Smooth muscle cell of the brain vasculature (primary cell): ENCODE data around the gene MARCHF4.

Experiments
- DNase-seq: peaks from one replicate; pipeline ENCODE4 v3.0.0-alpha.2; 2012; ENCODE audit warnings: low read depth, low spot score

MARCHF4 gene, protein sequence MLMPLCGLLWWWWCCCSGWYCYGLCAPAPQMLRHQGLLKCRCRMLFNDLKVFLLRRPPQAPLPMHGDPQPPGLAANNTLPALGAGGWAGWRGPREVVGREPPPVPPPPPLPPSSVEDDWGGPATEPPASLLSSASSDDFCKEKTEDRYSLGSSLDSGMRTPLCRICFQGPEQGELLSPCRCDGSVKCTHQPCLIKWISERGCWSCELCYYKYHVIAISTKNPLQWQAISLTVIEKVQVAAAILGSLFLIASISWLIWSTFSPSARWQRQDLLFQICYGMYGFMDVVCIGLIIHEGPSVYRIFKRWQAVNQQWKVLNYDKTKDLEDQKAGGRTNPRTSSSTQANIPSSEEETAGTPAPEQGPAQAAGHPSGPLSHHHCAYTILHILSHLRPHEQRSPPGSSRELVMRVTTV

DNA sequence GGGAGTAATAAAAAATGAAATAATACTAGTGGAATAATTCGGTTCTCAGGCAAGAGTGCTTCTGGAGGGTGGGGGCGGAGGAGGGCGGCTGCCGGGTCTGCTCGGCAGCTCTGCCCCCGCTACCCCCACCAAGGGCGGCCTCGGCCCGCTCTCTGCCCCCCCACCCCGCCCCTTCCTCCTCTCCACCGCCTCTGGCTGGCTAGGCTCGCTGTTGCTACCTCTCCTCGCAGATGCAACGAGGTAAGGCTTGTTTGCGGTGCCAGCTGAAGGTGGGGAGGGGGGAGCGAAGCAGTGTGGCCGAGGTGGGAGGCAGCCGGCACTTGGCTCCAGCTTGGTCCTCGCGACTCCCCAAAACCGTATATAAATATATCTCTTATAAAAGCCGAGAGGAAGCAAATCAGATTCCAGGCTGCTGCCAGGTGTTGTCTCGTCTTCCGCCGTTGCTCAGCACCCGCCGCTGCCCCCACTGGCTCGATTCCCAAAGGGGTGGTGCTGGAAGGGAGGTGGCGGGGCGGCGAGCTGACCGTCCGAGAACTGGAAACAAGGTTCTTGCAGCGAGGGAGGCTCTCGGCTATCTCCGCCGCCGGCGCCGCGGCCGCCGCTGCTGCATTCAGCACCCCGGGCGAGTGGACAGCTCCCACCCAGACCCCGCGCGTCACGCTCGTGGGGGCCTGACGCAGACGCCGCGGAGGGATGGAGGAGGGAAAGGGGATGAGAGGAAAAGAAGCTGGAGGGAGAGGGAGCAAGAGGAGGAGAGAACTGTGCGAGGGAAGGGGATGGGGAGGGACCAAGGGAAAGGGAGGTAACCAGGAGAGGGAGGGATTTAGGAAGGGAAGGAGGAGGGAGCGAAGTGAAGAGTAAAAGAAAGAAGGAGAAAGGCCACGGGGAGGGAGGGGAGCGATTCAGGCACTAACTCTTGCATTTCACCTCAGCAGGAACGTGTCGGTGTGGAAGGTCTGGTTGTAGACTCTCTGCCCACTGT lies at the start of gene MARCHF4:
Gene MARCHF4 (minus strand): TSS at position 763 of the 982 bp plus-strand sequence. CDS start 2,223 bp downstream, outside the sequence.
- DNase-seq, result peak; percentile 50

DNA sequence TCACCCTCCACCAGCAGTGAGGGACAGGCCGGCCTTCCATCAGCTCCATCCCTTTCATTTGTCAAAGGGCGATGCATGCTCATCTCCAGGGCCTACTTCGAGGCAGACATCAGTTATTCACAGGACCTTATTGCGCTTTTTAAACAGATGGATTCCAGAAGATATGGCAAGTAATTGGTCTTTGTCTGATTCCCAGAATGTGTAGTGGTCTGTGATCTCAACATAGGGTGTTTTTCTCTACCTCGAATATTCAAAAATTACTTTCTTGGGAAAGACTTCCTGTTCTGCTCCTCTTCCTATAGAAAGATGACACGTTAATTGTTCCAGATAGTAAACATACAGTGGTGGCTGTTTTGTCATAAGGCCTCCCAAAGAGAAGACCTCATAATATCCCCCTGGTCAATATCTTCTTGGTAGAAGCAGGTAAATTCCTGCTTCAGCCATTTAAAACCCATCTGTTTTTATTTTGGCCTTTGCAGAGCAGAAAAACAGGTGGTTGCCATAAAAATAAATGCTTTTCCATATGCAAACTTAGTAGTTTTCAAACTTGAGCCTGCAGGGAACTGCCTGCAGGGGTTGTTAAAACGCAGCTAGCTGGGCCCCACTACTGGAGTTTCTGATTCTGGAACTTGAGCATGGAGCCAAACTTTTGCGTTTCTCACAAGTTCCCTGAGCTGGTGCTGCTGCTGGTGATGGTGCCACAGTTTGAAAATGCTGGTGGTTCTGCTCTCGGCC lies 48.3 kb upstream of the MARCHF4 start:
- DNase-seq, result no peak

DNA sequence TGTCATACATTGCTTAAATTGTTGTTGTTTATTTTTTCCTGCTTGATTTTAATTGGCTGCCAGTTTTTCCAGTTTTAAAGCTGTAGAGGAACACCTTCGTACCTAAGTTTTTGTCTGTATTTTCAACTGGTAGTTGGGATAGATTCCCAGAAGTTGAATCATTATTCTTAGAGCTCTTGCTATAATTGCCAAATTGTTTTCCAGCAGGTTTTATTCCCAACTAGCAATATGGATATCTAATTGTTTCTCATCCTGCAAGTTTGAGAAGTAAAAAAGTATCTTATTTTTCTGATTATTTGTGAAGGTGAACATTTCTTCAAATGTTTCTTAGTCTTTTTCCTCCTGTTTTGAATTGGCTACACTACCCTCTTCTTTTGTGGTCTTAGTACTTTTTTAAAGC lies 46.7 kb upstream of the MARCHF4 start:
- DNase-seq, result no peak

DNA sequence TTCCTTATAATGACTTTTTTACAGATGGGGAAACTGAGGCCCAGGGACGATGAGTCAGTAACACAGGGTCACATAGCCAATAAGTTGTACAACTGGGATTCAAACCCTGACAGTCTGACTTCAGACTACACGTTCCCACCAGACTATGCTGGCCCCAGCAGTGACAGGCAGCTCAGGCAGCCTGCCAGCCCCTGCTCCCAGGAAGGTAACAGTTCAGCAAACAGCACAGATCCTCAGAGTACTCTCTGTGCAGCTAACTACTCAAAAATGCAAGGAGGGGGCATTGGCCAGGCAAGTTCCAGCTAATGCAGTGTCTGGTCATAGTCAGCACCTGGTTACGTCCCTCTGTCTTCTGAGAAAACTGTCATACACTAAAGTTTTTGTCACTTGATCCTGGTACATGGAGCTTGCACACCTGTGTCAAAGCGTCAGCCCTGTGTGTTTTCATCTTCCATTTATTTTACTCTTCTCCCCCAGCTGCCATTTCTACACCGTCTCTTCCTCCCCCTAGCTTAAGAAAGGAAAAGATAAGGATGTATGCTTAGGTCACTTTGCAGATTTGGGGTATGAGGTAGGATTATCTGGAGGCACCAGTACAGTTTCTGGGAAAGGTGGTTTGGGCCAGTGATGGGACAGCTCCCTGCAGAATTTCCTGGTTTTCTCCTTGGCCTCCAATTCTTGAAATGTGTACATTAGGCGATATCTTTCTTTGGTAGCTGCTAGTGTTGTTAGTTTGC lies 44.5 kb upstream of the MARCHF4 start:
- no peak for DNase-seq

DNA sequence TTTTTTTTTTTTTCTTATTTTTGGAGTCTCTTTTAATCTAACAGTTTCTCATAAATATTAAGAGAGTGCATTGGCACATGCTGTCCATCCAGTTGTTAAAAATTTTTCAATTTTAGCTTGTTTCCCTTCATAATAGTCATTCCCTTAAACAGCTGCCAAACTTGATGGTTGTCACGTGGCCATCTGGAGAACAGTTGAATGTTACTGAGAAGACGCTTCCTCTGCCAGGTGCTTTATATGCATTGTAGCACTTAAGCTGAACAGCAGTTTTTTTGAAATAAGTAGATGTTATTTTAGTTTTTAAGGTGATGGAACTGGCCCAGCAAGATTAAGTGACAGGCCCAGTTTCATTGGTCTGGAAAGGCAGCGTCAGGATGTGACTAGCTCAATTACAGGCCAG lies 43.3 kb upstream of the MARCHF4 start:
- no peak for DNase-seq

DNA sequence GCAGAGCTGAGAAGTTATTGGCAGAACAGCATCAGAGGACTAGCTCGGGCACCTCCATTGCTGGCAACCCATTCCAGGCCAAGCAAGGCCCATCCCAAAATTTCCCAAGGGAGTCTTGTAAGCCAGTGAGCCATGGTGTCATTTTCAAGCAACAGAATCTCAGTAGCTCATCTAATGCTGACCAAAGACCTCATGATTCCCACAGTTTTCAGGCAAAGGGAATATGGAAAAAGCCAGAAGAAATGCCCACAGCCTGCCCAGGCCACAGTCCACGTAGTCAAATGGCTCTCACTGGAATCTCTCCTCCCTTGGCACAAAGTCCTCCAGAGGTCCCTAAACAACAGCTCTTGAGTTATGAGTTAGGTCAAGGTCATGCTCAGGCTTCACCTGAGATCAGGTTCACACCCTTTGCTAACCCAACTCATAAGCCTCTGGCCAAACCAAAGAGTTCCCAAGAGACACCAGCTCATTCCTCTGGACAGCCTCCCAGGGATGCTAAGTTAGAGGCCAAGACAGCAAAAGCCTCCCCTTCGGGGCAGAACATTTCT lies 42.6 kb upstream of the MARCHF4 start:
- DNase-seq, result no peak

DNA sequence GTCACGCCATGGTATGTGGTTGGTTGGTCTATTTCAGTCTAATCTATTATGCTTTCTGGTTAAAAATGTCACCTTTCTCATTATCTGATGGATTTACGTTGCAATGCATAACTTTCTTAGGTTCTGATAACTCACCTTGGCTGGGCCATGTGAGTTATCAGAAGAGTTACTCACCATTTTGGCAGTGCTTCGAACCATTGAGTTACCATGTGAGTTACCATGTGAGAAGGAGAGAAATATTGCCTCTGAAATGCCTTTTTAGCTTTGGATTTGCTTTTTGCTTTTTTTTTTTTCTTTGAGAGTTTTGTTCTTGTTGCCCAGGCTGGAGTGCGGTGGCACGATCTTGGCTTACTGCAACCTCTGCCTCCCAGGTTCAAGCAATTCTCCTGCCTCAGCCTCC lies 41.6 kb upstream of the MARCHF4 start:
- DNase-seq, result no peak

DNA sequence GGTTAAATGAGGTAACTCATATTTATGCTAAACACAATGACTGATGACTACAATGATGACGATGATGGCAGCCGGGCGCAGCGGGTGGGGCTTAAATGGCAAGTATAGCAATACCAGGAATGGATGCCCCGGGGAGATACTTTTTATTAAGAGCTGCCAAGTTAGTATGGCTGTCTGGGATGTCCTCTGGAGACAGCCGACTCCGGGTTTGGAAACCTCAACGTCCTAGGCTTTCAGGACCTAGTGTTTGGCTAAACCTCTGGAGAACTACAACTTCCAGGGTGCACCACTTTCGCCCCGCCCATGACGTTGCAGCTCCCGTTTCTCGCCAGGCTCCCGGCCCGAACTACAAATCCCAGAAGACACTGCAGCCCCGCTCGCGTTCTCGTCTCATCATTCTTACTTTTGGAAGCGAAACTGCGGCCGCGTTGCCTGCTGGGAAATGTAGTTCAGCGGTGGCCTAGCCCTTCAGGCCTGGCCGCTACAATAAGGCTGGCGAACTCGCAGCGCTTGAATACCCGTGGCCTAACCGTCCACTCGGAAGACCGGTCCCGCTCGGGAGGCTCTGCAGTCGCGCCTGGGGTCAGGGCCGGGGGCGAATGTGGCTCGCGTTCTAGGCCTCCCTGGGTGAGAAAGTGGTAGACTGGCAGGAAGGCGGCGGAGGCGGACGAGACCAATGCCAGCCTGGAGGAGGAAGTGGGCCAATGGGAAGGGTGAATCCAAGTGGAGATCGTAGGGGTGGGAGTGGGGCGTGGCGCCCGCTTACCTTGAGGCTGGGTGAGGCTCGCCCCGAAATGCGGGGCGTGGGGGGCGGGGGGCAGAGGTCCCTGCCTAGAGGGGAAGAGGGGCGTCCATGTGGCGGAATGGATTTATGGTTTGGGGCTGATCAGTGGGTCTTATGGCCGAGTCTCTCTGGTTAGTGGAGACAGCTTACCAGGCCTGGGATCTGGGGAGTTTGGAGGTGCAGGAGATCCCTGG lies 40.0 kb upstream of the MARCHF4 start, which contains the start of gene SMARCAL1:
Gene SMARCAL1 (plus strand): TSS at position 463 of the 978 bp plus-strand sequence. CDS start 2,221 bp downstream, outside the sequence.
- peak; percentile 96 for DNase-seq

DNA sequence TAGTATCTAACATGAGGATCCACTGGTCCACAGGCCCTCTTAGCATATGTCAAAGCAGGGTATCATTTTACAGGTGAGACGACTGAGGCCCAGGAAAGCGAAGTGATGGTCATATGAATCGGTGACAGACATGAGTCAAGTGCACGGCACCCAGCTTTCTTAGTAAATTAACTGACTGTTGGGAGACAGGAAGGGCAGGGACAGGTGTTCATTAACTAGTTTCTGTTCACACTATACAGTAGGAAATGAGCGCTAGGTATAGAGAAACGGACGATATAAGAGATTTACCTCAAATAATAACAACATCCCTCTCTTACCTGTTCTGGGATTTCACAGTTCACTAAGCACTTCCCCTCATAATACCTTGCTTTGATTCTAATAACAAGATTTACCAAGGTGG lies 38.3 kb upstream of the MARCHF4 start:
- no peak for DNase-seq

DNA sequence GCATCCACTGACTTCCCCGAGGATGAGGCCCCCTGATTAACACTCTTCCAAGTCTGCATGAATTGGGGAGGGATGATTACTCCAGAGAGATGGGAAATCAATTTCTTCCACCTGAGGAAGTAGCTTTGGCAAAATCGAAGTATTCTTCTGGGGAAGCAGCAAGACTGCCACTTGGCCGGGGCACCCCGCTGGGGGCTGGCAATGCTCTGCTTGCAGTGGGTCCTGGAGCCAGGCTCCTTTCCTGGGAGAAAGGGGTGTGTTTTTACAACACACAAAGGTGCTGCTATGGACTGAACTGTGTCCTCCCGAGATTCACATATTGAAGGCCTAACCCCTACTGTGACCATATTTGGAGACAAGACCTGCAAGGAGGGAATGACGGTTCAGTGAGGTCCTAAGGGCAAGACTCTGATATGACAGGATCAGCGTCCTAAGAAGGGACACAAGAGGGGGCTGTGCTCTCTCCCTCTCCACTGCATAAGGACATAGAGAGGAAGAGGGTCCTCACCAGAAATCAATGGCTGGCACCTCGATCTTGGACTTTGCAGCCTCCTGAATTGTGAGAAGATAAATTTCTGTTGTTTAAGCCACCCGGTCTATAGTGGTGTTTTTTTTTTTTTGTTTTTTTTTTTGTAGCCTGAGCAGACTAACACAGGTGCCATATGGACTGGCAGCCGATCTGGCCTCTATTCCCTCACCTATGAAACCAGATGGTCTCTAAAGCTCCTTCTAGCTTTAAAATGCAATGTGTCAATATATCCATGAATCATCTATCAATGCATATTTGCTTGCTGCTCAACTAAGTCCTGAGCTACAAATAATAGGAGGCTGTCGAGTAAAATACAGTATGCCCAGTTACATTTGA lies 36.4 kb upstream of the MARCHF4 start:
- DNase-seq, result no peak

DNA sequence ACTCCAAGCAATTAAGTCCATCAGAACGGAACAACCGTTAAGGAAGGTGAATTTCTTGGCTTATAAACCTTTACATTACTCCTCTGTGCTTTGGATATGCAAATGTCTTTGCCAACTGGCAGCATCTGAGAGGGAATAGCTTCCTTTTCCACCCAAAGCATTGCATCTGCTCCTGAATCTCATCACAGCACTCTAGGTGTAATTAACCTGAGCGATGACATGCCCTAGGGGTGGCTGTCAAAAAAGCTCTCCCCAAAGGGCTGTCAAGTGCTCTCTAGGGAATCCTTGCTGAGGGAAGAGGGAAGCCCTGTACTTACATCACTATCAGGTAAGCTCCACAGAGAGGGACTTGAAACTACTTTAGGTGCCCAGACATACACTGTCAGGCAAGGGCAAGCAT lies 34.5 kb upstream of the MARCHF4 start:
- DNase-seq, result no peak

DNA sequence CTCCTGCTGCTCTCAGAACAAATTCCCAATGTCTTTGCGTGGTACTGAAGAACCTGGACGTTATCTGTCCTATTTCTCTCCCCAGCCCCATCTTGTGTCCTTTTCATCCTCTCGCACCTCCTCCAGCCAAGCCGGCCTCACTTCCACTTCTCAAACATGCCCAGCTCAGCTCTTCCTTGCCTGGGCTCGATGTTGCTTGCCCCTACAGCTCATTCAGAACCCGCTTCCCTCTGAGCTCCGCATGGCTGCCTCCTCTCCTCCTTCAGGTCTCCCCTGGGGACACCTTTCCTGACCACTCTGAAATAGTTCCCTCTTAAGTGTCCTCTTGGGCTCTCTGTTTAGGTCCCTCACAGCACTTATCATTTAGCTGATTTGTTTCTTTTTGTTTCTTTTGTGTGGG lies 33.3 kb upstream of the MARCHF4 start:
- no peak for DNase-seq

DNA sequence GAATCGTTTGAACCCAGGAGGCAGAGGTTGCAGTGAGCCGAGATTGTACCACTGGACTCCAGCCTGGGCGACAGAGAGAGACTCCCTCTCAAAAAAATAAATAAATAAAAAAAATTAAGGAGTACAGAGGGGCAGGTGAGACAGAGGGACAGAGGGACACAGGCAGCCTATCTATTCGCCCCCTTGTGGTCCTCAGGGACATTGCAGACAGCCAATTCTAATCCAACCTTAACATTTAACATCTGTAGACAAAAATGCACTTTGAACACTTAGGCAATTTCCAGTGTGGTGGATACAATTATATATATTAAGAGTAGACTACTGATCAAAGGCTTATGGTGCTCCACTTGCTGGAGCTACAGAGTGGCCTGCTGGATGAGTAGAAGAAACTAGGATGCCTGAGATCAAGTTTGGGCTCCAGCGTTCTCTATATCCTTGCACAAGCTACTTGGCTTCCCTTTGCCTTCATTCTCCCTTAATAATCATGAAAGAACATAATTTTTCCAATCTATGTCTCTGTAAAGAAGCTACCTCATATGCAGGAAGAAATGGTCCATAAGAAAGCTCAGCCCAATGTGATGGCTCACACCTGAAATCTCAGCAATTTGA lies 31.8 kb upstream of the MARCHF4 start:
- DNase-seq, result no peak

DNA sequence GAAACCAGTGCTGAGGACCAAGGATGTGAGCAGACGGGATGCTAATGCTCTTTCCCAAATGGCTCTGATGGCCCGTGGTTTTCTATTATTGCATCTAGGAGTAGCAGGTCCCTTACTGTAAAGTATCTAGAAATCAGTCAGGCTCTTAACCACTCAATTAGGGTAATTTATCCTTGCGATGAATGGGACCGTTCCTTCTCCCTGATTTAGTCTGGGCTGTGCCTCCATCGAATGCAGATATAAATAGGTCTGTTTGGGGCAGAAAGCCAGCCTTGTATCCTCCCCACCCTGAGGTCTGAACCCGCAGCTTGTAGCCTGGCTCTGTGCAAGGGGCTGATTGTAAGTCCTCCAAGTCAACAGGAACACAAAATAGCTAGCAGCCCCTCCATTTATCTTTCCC lies 30.5 kb upstream of the MARCHF4 start:
- no peak for DNase-seq

DNA sequence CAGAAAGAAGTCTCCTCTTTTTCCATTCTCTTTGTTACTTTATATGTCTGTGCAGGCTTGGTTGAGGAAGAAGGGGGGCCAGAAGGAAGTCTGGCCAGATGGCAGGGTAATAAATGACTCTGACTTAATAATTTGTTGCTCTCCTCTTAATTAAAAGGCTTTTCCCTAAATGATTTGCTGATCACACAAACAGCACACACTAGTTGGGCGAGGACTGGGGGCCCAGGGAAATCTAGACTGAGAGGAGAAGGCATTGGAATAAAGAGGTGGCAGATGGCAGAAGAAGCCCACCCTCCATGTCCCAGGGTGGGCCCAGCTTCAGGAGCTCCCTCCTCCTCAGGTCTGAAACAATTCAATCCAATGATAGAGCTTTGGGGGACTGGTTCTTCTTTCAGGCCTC lies 27.3 kb upstream of the MARCHF4 start:
- no peak for DNase-seq

DNA sequence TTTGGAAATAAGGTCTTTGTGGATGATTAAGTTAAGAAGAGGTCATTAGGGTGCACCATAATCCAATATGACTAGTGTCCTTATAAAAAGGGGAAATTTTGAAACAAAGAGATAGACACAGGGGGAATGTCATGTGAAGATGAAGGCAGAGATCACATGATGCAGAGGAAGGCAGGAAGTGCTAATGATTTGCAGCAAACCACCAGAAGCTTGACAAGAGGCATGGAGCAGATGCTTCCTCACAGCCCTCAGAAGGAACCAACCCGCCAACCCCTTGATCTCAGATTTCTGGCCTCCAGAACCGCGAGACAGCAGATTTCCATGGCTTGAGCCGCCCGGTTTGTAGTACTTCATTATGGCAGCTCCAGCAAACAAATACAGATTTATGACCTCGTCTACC lies 22.6 kb upstream of the MARCHF4 start:
- DNase-seq, result no peak

DNA sequence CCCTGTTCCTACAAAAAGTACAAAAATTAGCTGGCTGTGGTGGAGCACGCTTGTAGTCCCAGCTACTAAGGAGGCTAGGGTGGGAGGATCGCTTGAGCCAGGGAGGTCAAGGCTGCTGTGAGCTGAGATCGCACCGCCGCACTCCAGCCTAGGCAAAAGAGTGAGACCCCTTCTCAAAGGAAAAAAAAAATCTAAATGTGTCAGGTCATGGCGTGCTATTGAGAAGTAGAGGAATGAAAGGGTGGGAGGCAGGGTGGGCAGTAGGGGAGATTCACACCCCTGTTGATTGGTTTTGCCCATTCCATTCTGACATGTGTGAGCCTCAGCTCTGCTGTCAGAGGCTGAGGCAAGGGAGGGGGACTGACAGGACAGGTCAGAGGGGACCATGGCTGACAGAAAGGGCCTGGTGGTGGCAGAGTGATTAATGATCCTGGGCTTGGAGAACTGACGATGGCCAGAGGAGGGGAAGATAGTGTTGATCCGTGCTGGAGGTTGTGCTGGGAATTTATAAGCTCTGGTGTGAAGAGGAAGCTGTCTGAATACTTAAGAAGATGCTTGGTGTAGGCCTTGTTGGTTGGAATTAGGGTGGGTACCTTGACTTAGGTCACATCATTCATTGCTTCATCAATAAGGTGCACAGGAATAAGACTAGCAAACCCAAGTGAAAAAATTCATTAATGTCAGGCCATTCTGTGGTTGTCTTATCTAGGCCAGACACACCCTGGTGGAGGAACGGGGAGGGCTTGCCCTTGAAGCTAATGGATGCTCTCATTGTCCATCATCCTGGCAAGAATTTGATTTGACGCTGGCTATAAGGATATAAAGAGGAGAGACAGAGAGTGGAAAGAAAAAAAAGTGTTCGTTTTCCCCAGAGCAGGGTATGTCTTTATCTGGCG lies 20.9 kb upstream of the MARCHF4 start:
- DNase-seq, result no peak
